ENCODE results near the gene SCYL2.
A peak's percentile ranks its signal among the peaks of the same experiment; 100 is the strongest.
"Not testable (repeated sequence)": the region's sequence is repeated elsewhere in the genome, so short reads cannot be mapped to it uniquely, and the experiment has no call there.

Gene SCYL2

GRCh38 chr12:100266835-100267602, at the start of gene SCYL2, which contains the start of gene DEPDC4:
SCYL2 (plus strand) TSS chr12:100267177; CDS start chr12:100282971, 15,794 bp downstream.
DEPDC4 (minus strand) TSS chr12:100267079; CDS start chr12:100267076, 3 bp downstream.
- DNase-seq, result peak; percentile 81 to 90

- DNase-seq, result no peak
These were observed 47.5 kb upstream of the SCYL2 start for GRCh38 chr12:100219328-100220109.

GRCh38 chr12:100221523-100221922, 45.5 kb upstream of the SCYL2 start:
- DNase-seq, result no peak

GRCh38 chr12:100222173-100222572, 44.8 kb upstream of the SCYL2 start:
- DNase-seq, result not testable (repeated sequence)

GRCh38 chr12:100225491-100225890, 41.5 kb upstream of the SCYL2 start:
- DNase-seq, result no peak

GRCh38 chr12:100229036-100229635, 37.8 kb upstream of the SCYL2 start:
- DNase-seq, result no peak

- no peak for DNase-seq
These were observed 37.1 kb upstream of the SCYL2 start for GRCh38 chr12:100229876-100230275.

GRCh38 chr12:100231873-100232272, 35.1 kb upstream of the SCYL2 start:
- not testable (repeated sequence) for DNase-seq

- no peak for DNase-seq
These were observed 32.8 kb upstream of the SCYL2 start for GRCh38 chr12:100234166-100234565.

- peak in 1 of 2 experiments; percentile 18 for DNase-seq
These were observed 32.2 kb upstream of the SCYL2 start for GRCh38 chr12:100234591-100235304.

- no peak for DNase-seq
These were observed 28.2 kb upstream of the SCYL2 start for GRCh38 chr12:100238801-100239200.

- DNase-seq, result no peak
These were observed 27.4 kb upstream of the SCYL2 start for GRCh38 chr12:100239589-100239988.

GRCh38 chr12:100243137-100243536, 23.8 kb upstream of the SCYL2 start:
- DNase-seq, result no peak

GRCh38 chr12:100247765-100248164, 19.2 kb upstream of the SCYL2 start:
- DNase-seq, result no peak

- DNase-seq, result no peak
These were observed 18.1 kb upstream of the SCYL2 start for GRCh38 chr12:100248886-100249285.

GRCh38 chr12:100249941-100250340, 17.0 kb upstream of the SCYL2 start:
- DNase-seq, result no peak

- DNase-seq, result no peak
These were observed 15.1 kb upstream of the SCYL2 start for GRCh38 chr12:100251917-100252316.

GRCh38 chr12:100253437-100253836, 13.5 kb upstream of the SCYL2 start:
- DNase-seq, result no peak

GRCh38 chr12:100254876-100255275, 12.1 kb upstream of the SCYL2 start:
- no peak for DNase-seq

- no peak for DNase-seq
These were observed 8.8 kb upstream of the SCYL2 start for GRCh38 chr12:100258127-100258526.

- DNase-seq, result no peak
These were observed 3.8 kb upstream of the SCYL2 start for GRCh38 chr12:100263131-100263530.

GRCh38 chr12:100265107-100265506, 1.9 kb upstream of the SCYL2 start:
- not testable (repeated sequence) for DNase-seq

Data from SW 1271 (cell line).